A673 (cell line): ENCODE results near the gene RRAS. TPM values are rescaled to one million over a fixed set of nuclear protein-coding genes. Genes with fewer than 3 reads are reported as not detected.

Source experiments
- BruUV-seq: library from RNA; stranded (reverse); fragments of 400-500 nt; replicated peaks from 2 replicates; lab custom pipeline; 2021; lab: Mats Ljungman, UMichigan
- CTCF ChIA-PET: fragments of 300-600 bp; sonication (Branson Sonifier 250); formaldehyde crosslinking; loops from one replicate; lab custom pipeline; 2022; ENCODE audit warnings: antibody characterized with exemption; lab: Charles Lee
- POLR2A ChIA-PET: fragments of 300-600 bp; sonication (Branson Sonifier 250); formaldehyde crosslinking; loops from one replicate; lab custom pipeline; 2022; ENCODE audit warnings: antibody characterized with exemption; ENCODE audit not compliant: low non-redundant PET; lab: Charles Lee
- DNase-seq: peaks from one replicate; pipeline ENCODE4 v3.0.0-alpha.2; 2015; ENCODE audit warnings: low spot score
- H3K27ac ChIP-seq: fragments of 200-600 bp; sonication (generic); 2 replicates; pipeline ENCODE4 v1.5.1; 2016; ENCODE audit warnings: mixed run types, low read depth, mild to moderate bottlenecking, mixed read lengths, antibody characterized with exemption, low read length; ENCODE audit not compliant: poor library complexity, severe bottlenecking
- H3K27me3 ChIP-seq: fragments of 200-600 bp; sonication (generic); replicated peaks from 2 replicates; pipeline ENCODE4 v1.6.1; 2017; ENCODE audit warnings: mixed run types, low read depth, mild to moderate bottlenecking, mixed read lengths, antibody characterized with exemption, low read length; ENCODE audit not compliant: insufficient read depth, poor library complexity
- H3K36me3 ChIP-seq: fragments of 200-600 bp; sonication (generic); 2 replicates; pipeline ENCODE4 v1.6.1; 2016; ENCODE audit warnings: mixed run types, mild to moderate bottlenecking, mixed read lengths, antibody characterized with exemption, low read length; ENCODE audit not compliant: insufficient read depth, poor library complexity, severe bottlenecking
- H3K4me1 ChIP-seq: fragments of 200-600 bp; sonication (generic); 2 replicates; pipeline ENCODE4 v1.6.1; 2017; ENCODE audit warnings: mixed run types, mild to moderate bottlenecking, mixed read lengths, antibody characterized with exemption, low read length; ENCODE audit not compliant: insufficient read depth, poor library complexity, severe bottlenecking
- H3K4me3 ChIP-seq: fragments of 200-600 bp; sonication (generic); 2 replicates; pipeline ENCODE4 v1.5.1; 2016; ENCODE audit warnings: low read depth, mixed run types, mild to moderate bottlenecking, mixed read lengths, low read length; ENCODE audit not compliant: poor library complexity, severe bottlenecking
- H3K9me3 ChIP-seq: fragments of 200-600 bp; sonication (generic); 2 replicates; pipeline ENCODE4 v1.6.1; 2016; ENCODE audit warnings: mixed run types, low read depth, mild to moderate bottlenecking, mixed read lengths, antibody characterized with exemption, low read length; ENCODE audit not compliant: poor library complexity, severe bottlenecking
- EZH2 ChIP-seq: fragments of 200-600 bp; sonication (generic); IDR thresholded peaks from 2 replicates; pipeline ENCODE4 v1.6.1; 2017; ENCODE audit warnings: borderline replicate concordance, low read depth, mild to moderate bottlenecking, mixed read lengths, antibody characterized with exemption, low read length; ENCODE audit not compliant: poor library complexity, severe bottlenecking
- intact Hi-C: fragments of 100-400 bp; cut with micrococcal nuclease; formaldehyde crosslinking; loops from one replicate; pipeline ENCODE4 v1.10.0; 2022; ENCODE audit not compliant: unreplicated experiment
- total RNA-seq: library from RNA; stranded (reverse); gene quantifications from 2 replicates; pipeline ENCODE4 v1.2.3, GENCODE V29; 2021
- TF ChIP-seq, protein P1 (sequence below): fragments of 300-800, 200-600 bp; sonication (generic); conservative IDR thresholded peaks from 2 replicates; pipeline ENCODE4 v1.5.1; 2017; ENCODE audit warnings: low read depth, mild to moderate bottlenecking, antibody characterized with exemption, low read length, moderate library complexity, mixed read lengths

The RRAS gene
- total RNA-seq, 1 experiment from 2014 or later: 27.6 TPM

DNA sequence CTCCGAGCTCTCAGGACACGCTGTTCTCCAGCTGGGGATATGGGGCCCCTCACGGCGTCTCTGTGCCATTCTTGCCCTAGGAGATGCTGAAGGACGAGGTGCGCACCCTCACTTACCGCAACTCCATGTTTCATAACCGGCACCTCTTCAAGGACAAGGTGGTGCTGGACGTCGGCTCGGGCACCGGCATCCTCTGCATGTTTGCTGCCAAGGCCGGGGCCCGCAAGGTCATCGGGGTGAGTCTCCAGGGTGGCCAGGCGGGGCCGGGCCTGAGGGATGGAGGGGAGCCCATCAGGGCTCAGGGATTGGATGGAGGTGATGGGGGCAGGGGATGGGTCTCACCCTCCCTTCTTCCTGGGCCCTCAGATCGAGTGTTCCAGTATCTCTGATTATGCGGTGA is 41.9 kb upstream of the RRAS start:
- ChIA-PET POLR2A (no interaction called here), CTCF (interaction anchor here (1.2 kb wide), 1 partner anchor 8 kb away, joined by 5 read pairs; the partner anchor contains the start of gene CPT1C)
- BruUV-seq: no TSS peak
- H3K27me3 ChIP-seq: no peaks in the 10 kb centered on the region
- no peaks in the 10 kb centered on the region for H3K9me3 ChIP-seq
- TF ChIP-seq, protein P1, sequence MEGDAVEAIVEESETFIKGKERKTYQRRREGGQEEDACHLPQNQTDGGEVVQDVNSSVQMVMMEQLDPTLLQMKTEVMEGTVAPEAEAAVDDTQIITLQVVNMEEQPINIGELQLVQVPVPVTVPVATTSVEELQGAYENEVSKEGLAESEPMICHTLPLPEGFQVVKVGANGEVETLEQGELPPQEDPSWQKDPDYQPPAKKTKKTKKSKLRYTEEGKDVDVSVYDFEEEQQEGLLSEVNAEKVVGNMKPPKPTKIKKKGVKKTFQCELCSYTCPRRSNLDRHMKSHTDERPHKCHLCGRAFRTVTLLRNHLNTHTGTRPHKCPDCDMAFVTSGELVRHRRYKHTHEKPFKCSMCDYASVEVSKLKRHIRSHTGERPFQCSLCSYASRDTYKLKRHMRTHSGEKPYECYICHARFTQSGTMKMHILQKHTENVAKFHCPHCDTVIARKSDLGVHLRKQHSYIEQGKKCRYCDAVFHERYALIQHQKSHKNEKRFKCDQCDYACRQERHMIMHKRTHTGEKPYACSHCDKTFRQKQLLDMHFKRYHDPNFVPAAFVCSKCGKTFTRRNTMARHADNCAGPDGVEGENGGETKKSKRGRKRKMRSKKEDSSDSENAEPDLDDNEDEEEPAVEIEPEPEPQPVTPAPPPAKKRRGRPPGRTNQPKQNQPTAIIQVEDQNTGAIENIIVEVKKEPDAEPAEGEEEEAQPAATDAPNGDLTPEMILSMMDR: no peak
- no peak for TF ChIP-seq EZH2
- peaks cover 51% of the 10 kb centered on the region for H3K36me3 ChIP-seq
- peaks cover 26% of the 10 kb centered on the region for H3K4me1 ChIP-seq
- no peak for DNase-seq
- H3K4me3 ChIP-seq: no peak overlapping the region
- H3K27ac ChIP-seq: no peak overlapping the region
- intact Hi-C loops: no loop called here

DNA sequence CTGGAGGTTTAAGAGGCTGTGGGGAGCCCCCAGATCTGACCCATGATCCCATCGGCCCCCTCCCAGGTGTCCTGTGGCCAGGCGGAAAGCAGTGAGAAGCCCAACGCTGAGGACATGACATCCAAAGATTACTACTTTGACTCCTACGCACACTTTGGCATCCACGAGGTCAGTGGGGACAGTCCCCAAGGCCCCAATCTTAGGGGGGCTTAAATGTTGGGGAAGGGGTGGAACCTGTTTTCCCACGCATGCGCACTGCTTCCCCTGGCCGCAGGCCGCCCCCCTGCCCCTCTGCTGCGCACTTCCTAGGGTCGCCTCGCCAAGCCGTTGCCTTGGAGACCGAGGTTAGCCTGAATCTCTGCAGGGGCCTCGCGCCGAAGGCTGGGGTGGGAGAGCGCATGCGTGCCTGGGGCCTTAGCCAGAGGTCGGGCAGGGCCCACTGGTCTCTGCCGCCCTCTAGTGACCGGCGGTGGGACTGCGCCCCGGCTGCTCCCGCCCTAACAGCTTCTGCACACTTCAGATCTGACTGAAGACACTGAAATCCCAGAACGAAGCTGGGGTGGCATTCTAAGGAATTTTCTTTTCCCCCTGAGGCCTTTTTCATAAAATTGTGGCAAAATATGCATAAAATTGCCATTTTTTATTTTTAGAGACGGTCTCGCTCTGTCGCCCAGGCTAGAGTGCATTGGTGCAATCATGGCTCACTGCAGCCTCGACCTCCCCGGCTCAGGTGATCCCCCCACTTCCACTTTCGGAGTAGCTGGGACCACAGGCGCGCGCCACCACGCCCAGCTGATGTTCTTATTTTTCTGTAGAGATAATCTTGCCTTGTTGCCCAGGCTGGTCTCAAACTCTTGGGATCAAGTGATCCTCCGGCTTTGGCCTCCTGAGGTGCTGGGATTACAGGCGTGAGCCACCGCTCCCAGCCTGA is 40.7 kb upstream of the RRAS start:
- peak overlapping the region; percentile 57 for H3K27ac ChIP-seq
- no peaks in the 10 kb centered on the region for H3K9me3 ChIP-seq
- BruUV-seq: no TSS peak
- intact Hi-C loops: no loop called here
- peaks cover 29% of the 10 kb centered on the region for H3K4me1 ChIP-seq
- H3K4me3 ChIP-seq: no peak overlapping the region
- POLR2A ChIA-PET: no interaction called here
- H3K27me3 ChIP-seq: no peaks in the 10 kb centered on the region
- peak; percentile 94 for DNase-seq
- TF ChIP-seq EZH2: no peak
- TF ChIP-seq, protein P1: peak; percentile 99
- CTCF ChIA-PET: interaction anchor here (0.6 to 1.2 kb wide), 5 partner anchors 10 to 169 kb away, joined by 3 to 9 read pairs (median 3); partner anchors contain the start of gene CPT1C
- peaks cover 45% of the 10 kb centered on the region for H3K36me3 ChIP-seq

DNA sequence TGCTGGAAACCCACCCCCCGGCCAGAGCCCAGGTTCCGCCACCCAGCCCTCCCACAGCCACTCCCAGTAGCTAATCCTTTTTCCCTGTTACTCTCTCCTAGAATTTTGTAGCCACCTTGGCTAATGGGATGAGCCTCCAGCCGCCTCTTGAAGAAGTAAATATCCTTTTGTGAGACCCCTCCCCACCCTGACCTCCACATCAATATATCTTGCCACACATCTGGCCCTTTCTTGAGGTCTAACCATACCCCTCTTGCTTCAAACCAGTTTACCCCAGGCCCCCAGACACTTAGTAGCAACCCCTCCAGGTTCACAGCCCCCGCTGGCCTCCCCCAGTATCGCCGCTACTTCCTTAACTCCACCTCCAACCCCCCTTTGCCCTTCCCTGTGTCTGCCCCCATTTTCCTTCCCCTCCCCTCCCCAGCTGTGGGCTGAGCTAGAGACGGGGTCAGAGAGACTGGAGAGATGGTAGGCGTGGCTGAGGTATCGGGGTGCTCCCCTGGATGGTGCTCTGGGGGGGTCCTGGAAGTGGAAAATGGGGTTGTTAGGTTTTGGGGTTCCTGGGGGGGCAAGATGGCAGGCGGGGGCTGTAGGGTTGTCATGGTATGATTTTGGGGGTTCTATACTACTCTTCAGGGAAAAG is 39.9 kb upstream of the RRAS start:
- POLR2A ChIA-PET: no interaction called here
- DNase-seq: no peak
- CTCF ChIA-PET: interaction anchor here (0.6 to 1.2 kb wide), 4 partner anchors 10 to 176 kb away, joined by 3 to 9 read pairs (median 5); partner anchors contain the start of gene ADM5
- no TSS peak for BruUV-seq
- Histone ChIP-seq H3K36me3 (peaks cover 38% of the 10 kb centered on the region), H3K27me3 (no peaks in the 10 kb centered on the region), H3K9me3 (no peaks in the 10 kb centered on the region), H3K4me1 (peaks cover 29% of the 10 kb centered on the region), H3K4me3 (peak overlapping the region; percentile 81), H3K27ac (peak overlapping the region; percentile 57)
- TF ChIP-seq, protein P1: no peak
- TF ChIP-seq EZH2: no peak
- intact Hi-C loops: loop anchor here (5.0 kb wide), 2 partner anchors 88 to 108 kb away; partner anchors contain the start of gene PRR12
